ENCODE data around the gene BMP6.

GRCh38 chr6:7703148-7703680, 22.7 kb upstream of the BMP6 start:
- TF ChIP-seq CTCF (IDR thresholded peaks at IDR 0.05 in 4 of 5, conservative IDR thresholded peaks at IDR 0.05 in 1 of 5) (no peak), POLR2A (IDR thresholded peaks at IDR 0.05) (no peak)

Data from gastrocnemius medialis (tissue), 4 donors.